ENCODE results near the gene RANBP3. TPM values are rescaled to one million over a fixed set of nuclear protein-coding genes. Genes with fewer than 3 reads are reported as not detected.

RANBP3 gene
- polyA plus RNA-seq, 1 of the 3 experiments (the other 2 are of a cell fraction): 84.0 TPM

GRCh38 chr19:5933391-5934068 is 44.4 kb downstream of the RANBP3 start:
- H3K9me3 ChIP-seq: no peaks in the 10 kb centered on the region
- no peak for DNase-seq
- peaks cover 21% of the 10 kb centered on the region; the same call in 1 of the 2 replicates for H3K79me2 ChIP-seq (ENCODE audit: insufficient read depth)
- H3K36me3 ChIP-seq (replicated peaks in 1 of 2; ENCODE audit: control insufficient read depth in 1 of 2, insufficient read depth in 2 of 2, low read length in 1 of 2): peaks cover 18 to 45% of the 10 kb centered on the region in 2 experiments
- no peak overlapping the region for H3K4me2 ChIP-seq
- H3K9me2 ChIP-seq: no peaks in the 10 kb centered on the region
- peaks cover 13 to 76% of the 10 kb centered on the region in 2 experiments for H3K4me1 ChIP-seq (ENCODE audit: control insufficient read depth in 1 of 2, insufficient read depth in 2 of 2, low read depth in 1 of 2, low read length in 1 of 2)
- H4K20me1 ChIP-seq (ENCODE audit: insufficient read depth): peaks cover 23% of the 10 kb centered on the region; the same call in 1 of the 2 replicates
- H3K4me3 ChIP-seq (ENCODE audit: low read depth in 2 of 2, low read length in 1 of 2): no peak overlapping the region
- TF ChIP-seq TEAD4 (IDR thresholded peaks at IDR 0.05; ENCODE audit: borderline replicate concordance, insufficient read depth) (no peak), FOXM1 (IDR thresholded peaks at IDR 0.05; ENCODE audit: low read depth) (no peak), YY1 (IDR thresholded peaks at IDR 0.05; ENCODE audit: low read depth) (no peak), RCOR1 (IDR thresholded peaks at IDR 0.05; ENCODE audit: low read length) (no peak), MEF2A (IDR thresholded peaks at IDR 0.05; ENCODE audit: borderline replicate concordance, low read depth) (no peak), SMC3 (IDR thresholded peaks at IDR 0.05; ENCODE audit: low read depth, low read length) (no peak), NRF1 (IDR thresholded peaks at IDR 0.05; ENCODE audit: low read depth, low read length) (no peak), ELF1 (IDR thresholded peaks at IDR 0.05) (no peak), FOSL2 (IDR thresholded peaks at IDR 0.05; ENCODE audit: borderline replicate concordance, low read depth) (no peak)
- peak overlapping the region in 1 of 2 experiments; percentile 94; a peak in 2 of 4 replicates for H3K27ac ChIP-seq (ENCODE audit: low read depth in 2 of 2, low read length in 1 of 2)
- 89% methylated on average over 5 of the region's 20 CpGs for WGBS (ENCODE audit: low lambda C conversion rate)
- H3F3A ChIP-seq (replicated peaks; ENCODE audit: insufficient read depth): no peaks in the 10 kb centered on the region
- POLR2A ChIA-PET: interaction anchor here (0.7 kb wide), 1 partner anchor 34 kb away, joined by 3 read pairs; no protein-coding TSS in a partner anchor
- no peak overlapping the region for H3K9ac ChIP-seq
- no peaks in the 10 kb centered on the region for H3K27me3 ChIP-seq (ENCODE audit: insufficient read depth)
- H2AFZ ChIP-seq (ENCODE audit: low read depth): no peak overlapping the region
- CTCF ChIA-PET: interaction anchor here (1.3 to 3.2 kb wide), 5 partner anchors 18 to 129 kb away, joined by 5 to 10 read pairs (median 5); no protein-coding TSS in a partner anchor

- CTCF ChIA-PET: interaction anchor here (0.7 to 3.2 kb wide), 4 partner anchors 8 to 129 kb away, joined by 3 to 10 read pairs (median 3); no protein-coding TSS in a partner anchor
- H3K4me1 ChIP-seq (ENCODE audit: control insufficient read depth in 1 of 2, insufficient read depth in 2 of 2, low read depth in 1 of 2, low read length in 1 of 2): peaks cover 13 to 78% of the 10 kb centered on the region in 2 experiments
- TF ChIP-seq MEF2A (IDR thresholded peaks at IDR 0.05; ENCODE audit: borderline replicate concordance, low read depth) (no peak), USF1 (IDR thresholded peaks at IDR 0.05; ENCODE audit: borderline replicate concordance, low read depth) (no peak), FOXM1 (IDR thresholded peaks at IDR 0.05; ENCODE audit: low read depth) (no peak), TEAD4 (IDR thresholded peaks at IDR 0.05; ENCODE audit: borderline replicate concordance, insufficient read depth) (no peak), FOSL2 (IDR thresholded peaks at IDR 0.05; ENCODE audit: borderline replicate concordance, low read depth) (no peak), TAF1 (IDR thresholded peaks at IDR 0.05; ENCODE audit: borderline replicate concordance, low read depth, low read length) (no peak), FOXJ3 (CRISPR knock-in tag; IDR thresholded peaks at IDR 0.05) (no peak), ELF1 (IDR thresholded peaks at IDR 0.05) (no peak), REST (IDR thresholded peaks at IDR 0.05; ENCODE audit: low read depth, low read length) (no peak), RCOR1 (IDR thresholded peaks at IDR 0.05; ENCODE audit: low read length) (no peak), RXRA (IDR thresholded peaks at IDR 0.05; ENCODE audit: borderline replicate concordance, low read depth) (no peak), TCF12 (IDR thresholded peaks at IDR 0.05) (no peak), SIN3A (IDR thresholded peaks at IDR 0.05; ENCODE audit: borderline replicate concordance, low read depth, low read length) (no peak), SMC3 (IDR thresholded peaks at IDR 0.05; ENCODE audit: low read depth, low read length) (no peak), PBX3 (IDR thresholded peaks at IDR 0.05) (no peak), MAX (IDR thresholded peaks at IDR 0.05; ENCODE audit: low read depth) (no peak)
- no peak overlapping the region for H3K9ac ChIP-seq
- H3K27ac ChIP-seq (ENCODE audit: low read depth in 2 of 2, low read length in 1 of 2): peak overlapping the region in 1 of 2 experiments; percentile 94; a peak in 1 of 4 replicates
- H3K9me2 ChIP-seq: no peaks in the 10 kb centered on the region
- no peak overlapping the region for H3K4me2 ChIP-seq
- POLR2A ChIA-PET: no interaction called here
- no peaks in the 10 kb centered on the region for H3K27me3 ChIP-seq (ENCODE audit: insufficient read depth)
- 97% methylated on average over 20 of the region's 21 CpGs for WGBS (ENCODE audit: low lambda C conversion rate)
- no peak overlapping the region for H2AFZ ChIP-seq (ENCODE audit: low read depth)
- H3K9me3 ChIP-seq: no peaks in the 10 kb centered on the region
- H3K36me3 ChIP-seq (replicated peaks in 1 of 2; ENCODE audit: control insufficient read depth in 1 of 2, insufficient read depth in 2 of 2, low read length in 1 of 2): peaks cover 15 to 51% of the 10 kb centered on the region in 2 experiments
- no peak for DNase-seq
- H3K79me2 ChIP-seq (ENCODE audit: insufficient read depth): peaks cover 17% of the 10 kb centered on the region; the same call in 1 of the 2 replicates
- H3F3A ChIP-seq (replicated peaks; ENCODE audit: insufficient read depth): no peaks in the 10 kb centered on the region
- peaks cover 23% of the 10 kb centered on the region; the same call in 1 of the 2 replicates for H4K20me1 ChIP-seq (ENCODE audit: insufficient read depth)
- H3K4me3 ChIP-seq (ENCODE audit: low read depth in 2 of 2, low read length in 1 of 2): no peak overlapping the region
Measured at GRCh38 chr19:5932609-5933262, 45.2 kb downstream of the RANBP3 start.
